HEK293 (cell line): ENCODE data around the gene CLTB.

Experiments used
- CTCF ChIP-seq: fragments of 450-650 bp; formaldehyde crosslinking; IDR thresholded peaks from 2 replicates; pipeline ENCODE4 v1.5.1; 2016; ENCODE audit warnings: missing biosample characterization, missing genetic modification characterization
- KLF16 ChIP-seq: fragments of 450-650 bp; formaldehyde crosslinking; IDR thresholded peaks from 2 replicates; pipeline ENCODE4 v1.5.1; 2017; ENCODE audit warnings: missing biosample characterization, missing genetic modification characterization
- ZNF366 ChIP-seq: fragments of 450-650 bp; formaldehyde crosslinking; conservative IDR thresholded peaks from 2 replicates; pipeline ENCODE4 v1.5.1; 2016; ENCODE audit warnings: missing biosample characterization, missing genetic modification characterization
- ZNF776 ChIP-seq: fragments of 450-650 bp; formaldehyde crosslinking; IDR thresholded peaks from 2 replicates; pipeline ENCODE4 v1.5.0; 2017; ENCODE audit warnings: missing biosample characterization, missing genetic modification characterization, borderline replicate concordance

- no peak for TF ChIP-seq ZNF776
- TF ChIP-seq ZNF366 (tag by site-specific recombination), result no peak
- TF ChIP-seq KLF16 (tag by site-specific recombination), result no peak
- no peak for TF ChIP-seq CTCF (tag by site-specific recombination)
Observed at GRCh38 chr5:176350416-176350815, 65.9 kb downstream of the CLTB start.
